ENCODE data around the gene ACER3.

ACER3 gene

GRCh38 chr11:76947190-76947589, 86.5 kb downstream of the ACER3 start:
- Histone ChIP-seq H3K27ac (replicated peaks) (no peak overlapping the region), H3K27me3 (ENCODE audit: insufficient read depth, poor library complexity, severe bottlenecking) (no peaks in the 10 kb centered on the region), H3K4me3 (replicated peaks; ENCODE audit: insufficient read depth, low read length) (no peak overlapping the region)
- DNase-seq (ENCODE audit: low read depth in 1 of 2, low spot score in 1 of 2) = no peak
- TF ChIP-seq POLR2AphosphoS5 (IDR thresholded peaks at IDR 0.05; ENCODE audit: low read depth) (no peak), GABPA (IDR thresholded peaks at IDR 0.05; ENCODE audit: low read depth) (no peak)

DNA sequence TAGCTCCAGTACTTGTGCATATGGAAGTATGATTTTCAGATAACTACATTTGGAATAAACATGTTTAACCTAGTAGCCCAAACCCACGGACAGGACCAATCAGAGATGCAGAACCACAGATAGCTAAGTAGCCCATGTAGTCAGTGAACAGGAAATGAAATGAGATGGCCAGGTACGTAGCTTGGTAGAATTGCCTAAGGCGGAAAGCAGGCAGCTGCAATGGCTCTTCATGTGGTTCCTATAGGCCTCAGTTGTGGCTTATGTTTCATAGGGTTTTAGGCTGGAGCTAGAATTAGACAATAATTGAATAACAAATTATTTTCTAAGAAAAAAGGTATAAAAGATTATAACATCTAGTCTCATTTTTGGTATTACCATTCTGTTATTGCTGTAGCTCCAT, 87.1 kb downstream of the ACER3 start:
- no peak overlapping the region for H3K4me3 ChIP-seq (replicated peaks; ENCODE audit: insufficient read depth, low read length)
- DNase-seq (ENCODE audit: low read depth in 1 of 2, low spot score in 1 of 2) = no peak
- TF ChIP-seq CTCF (IDR thresholded peaks at IDR 0.05; ENCODE audit: insufficient read depth, low read length) (no peak), GABPA (IDR thresholded peaks at IDR 0.05; ENCODE audit: low read depth) (no peak), SPI1 (IDR thresholded peaks at IDR 0.05; ENCODE audit: borderline replicate concordance, low read depth) (no peak), POLR2AphosphoS5 (IDR thresholded peaks at IDR 0.05; ENCODE audit: low read depth) (no peak)
- TF ChIP-seq, protein P1, sequence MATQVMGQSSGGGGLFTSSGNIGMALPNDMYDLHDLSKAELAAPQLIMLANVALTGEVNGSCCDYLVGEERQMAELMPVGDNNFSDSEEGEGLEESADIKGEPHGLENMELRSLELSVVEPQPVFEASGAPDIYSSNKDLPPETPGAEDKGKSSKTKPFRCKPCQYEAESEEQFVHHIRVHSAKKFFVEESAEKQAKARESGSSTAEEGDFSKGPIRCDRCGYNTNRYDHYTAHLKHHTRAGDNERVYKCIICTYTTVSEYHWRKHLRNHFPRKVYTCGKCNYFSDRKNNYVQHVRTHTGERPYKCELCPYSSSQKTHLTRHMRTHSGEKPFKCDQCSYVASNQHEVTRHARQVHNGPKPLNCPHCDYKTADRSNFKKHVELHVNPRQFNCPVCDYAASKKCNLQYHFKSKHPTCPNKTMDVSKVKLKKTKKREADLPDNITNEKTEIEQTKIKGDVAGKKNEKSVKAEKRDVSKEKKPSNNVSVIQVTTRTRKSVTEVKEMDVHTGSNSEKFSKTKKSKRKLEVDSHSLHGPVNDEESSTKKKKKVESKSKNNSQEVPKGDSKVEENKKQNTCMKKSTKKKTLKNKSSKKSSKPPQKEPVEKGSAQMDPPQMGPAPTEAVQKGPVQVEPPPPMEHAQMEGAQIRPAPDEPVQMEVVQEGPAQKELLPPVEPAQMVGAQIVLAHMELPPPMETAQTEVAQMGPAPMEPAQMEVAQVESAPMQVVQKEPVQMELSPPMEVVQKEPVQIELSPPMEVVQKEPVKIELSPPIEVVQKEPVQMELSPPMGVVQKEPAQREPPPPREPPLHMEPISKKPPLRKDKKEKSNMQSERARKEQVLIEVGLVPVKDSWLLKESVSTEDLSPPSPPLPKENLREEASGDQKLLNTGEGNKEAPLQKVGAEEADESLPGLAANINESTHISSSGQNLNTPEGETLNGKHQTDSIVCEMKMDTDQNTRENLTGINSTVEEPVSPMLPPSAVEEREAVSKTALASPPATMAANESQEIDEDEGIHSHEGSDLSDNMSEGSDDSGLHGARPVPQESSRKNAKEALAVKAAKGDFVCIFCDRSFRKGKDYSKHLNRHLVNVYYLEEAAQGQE (IDR thresholded peaks at IDR 0.05; ENCODE audit: insufficient replicate concordance, low read depth) = no peak
- H3K27ac ChIP-seq (replicated peaks) = no peak overlapping the region
- no peaks in the 10 kb centered on the region for H3K27me3 ChIP-seq (ENCODE audit: insufficient read depth, poor library complexity, severe bottlenecking)

DNA sequence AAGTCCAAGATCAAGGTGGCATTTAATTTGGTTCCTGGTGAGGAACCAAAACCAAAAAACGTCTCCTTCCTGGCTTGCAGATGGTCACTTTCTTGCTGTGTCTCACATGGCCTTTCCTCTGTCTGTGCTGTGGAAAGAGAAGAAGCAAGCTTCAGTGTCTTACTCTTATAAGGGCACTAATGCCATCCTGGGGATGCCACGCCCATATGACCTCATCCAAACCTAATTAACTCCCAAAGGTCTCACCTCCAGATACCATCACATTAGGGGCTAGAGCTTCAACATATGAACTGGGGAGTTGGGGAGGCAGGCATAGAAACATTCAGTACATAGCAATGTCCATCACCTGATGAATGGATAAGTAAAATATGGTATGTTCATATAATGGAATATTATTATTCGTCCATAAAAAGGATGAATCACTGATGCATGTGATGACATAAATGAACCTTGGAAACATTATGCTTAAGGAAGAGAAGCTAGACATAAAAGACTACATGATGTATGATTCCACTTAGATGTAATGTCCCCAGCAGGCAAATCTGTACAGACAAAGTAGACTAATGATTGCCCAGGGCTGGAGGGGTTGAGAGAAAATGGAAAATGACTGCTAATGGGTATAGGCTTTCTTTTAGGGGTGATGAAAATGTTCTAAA, 94.9 kb downstream of the ACER3 start:
- no peak overlapping the region for H3K4me3 ChIP-seq (replicated peaks; ENCODE audit: insufficient read depth, low read length)
- H3K27ac ChIP-seq (replicated peaks) = no peak overlapping the region
- no peak for DNase-seq (ENCODE audit: low read depth in 1 of 2, low spot score in 1 of 2)
- TF ChIP-seq CTCF (IDR thresholded peaks at IDR 0.05; ENCODE audit: insufficient read depth, low read length) = no peak
- no peak for TF ChIP-seq GABPA (IDR thresholded peaks at IDR 0.05; ENCODE audit: low read depth)
- no peak for TF ChIP-seq SPI1 (IDR thresholded peaks at IDR 0.05; ENCODE audit: borderline replicate concordance, low read depth)
- no peak for TF ChIP-seq POLR2AphosphoS5 (IDR thresholded peaks at IDR 0.05; ENCODE audit: low read depth)
- TF ChIP-seq, protein P1 (IDR thresholded peaks at IDR 0.05; ENCODE audit: insufficient replicate concordance, low read depth) = no peak
- H3K27me3 ChIP-seq (ENCODE audit: insufficient read depth, poor library complexity, severe bottlenecking) = no peaks in the 10 kb centered on the region

- H3K27me3 ChIP-seq (ENCODE audit: insufficient read depth, poor library complexity, severe bottlenecking) = no peaks in the 10 kb centered on the region
- no peak overlapping the region for H3K27ac ChIP-seq (replicated peaks)
- TF ChIP-seq CTCF (IDR thresholded peaks at IDR 0.05; ENCODE audit: insufficient read depth, low read length) (no peak), POLR2AphosphoS5 (IDR thresholded peaks at IDR 0.05; ENCODE audit: low read depth) (no peak), GABPA (IDR thresholded peaks at IDR 0.05; ENCODE audit: low read depth) (no peak), SPI1 (IDR thresholded peaks at IDR 0.05; ENCODE audit: borderline replicate concordance, low read depth) (no peak)
- TF ChIP-seq, protein P1 (IDR thresholded peaks at IDR 0.05; ENCODE audit: insufficient replicate concordance, low read depth) = no peak
- H3K4me3 ChIP-seq (replicated peaks; ENCODE audit: insufficient read depth, low read length) = no peak overlapping the region
- DNase-seq (ENCODE audit: low read depth in 1 of 2, low spot score in 1 of 2) = no peak
These were observed 102.1 kb downstream of the ACER3 start for GRCh38 chr11:76962583-76963416.

All from HL-60 (cell line).